Endothelial cell of umbilical vein (primary cell): ENCODE results near the gene SLC9A3.

Experiments
- CTCF ChIP-seq, 2 donors: IDR thresholded peaks; 1 replicate in 1 of 2; 2 replicates in 1 of 2; pipeline ENCODE4 v1.5.1; 2011; ENCODE audit warnings: low read length in 2 of 2, mild to moderate bottlenecking in 2 of 2, moderate library complexity in 2 of 2, control low read depth in 1 of 2, inconsistent platforms in 1 of 2, low read depth in 1 of 2; ENCODE audit not compliant: insufficient read depth in 1 of 2; ENCODE audit errors: extremely low read depth in 1 of 2
- EZH2 ChIP-seq: IDR thresholded peaks from 2 replicates; pipeline ENCODE4 v1.6.1; 2012; ENCODE audit warnings: borderline replicate concordance, low read depth, mild to moderate bottlenecking, moderate library complexity, low read length, inconsistent platforms; ENCODE audit not compliant: severe bottlenecking
- JUN ChIP-seq: IDR thresholded peaks from 2 replicates; pipeline ENCODE4 v1.6.1; 2011; ENCODE audit warnings: borderline replicate concordance, low read depth; ENCODE audit not compliant: insufficient read length, insufficient read depth
- MAX ChIP-seq: IDR thresholded peaks from 2 replicates; pipeline ENCODE4 v1.6.1; 2011; ENCODE audit not compliant: insufficient read depth, insufficient read length
- POLR2A ChIP-seq: IDR thresholded peaks from 2 replicates; pipeline ENCODE4 v1.6.1; 2012; ENCODE audit warnings: low read depth, mild to moderate bottlenecking, control low read depth, low read length
- POLR2AphosphoS5 ChIP-seq: IDR thresholded peaks from 2 replicates; pipeline ENCODE4 v1.6.1; 2012; ENCODE audit warnings: low read depth, mild to moderate bottlenecking, control low read depth, low read length, moderate library complexity; ENCODE audit not compliant: insufficient read depth

- TF ChIP-seq CTCF (IDR thresholded peaks at IDR 0.05; ENCODE audit: extremely low read depth in 1 of 2, insufficient read depth in 1 of 2, low read depth in 1 of 2, low read length in 2 of 2), result no peak
- no peak for TF ChIP-seq POLR2AphosphoS5
- TF ChIP-seq EZH2, result no peak
- no peak for TF ChIP-seq POLR2A
- no peak for TF ChIP-seq JUN
- TF ChIP-seq MAX, result no peak
Observed at GRCh38 chr5:432928-433791, 91.1 kb downstream of the SLC9A3 start.
